ENCODE data around the gene RAB40C. TPM values are rescaled to one million over a fixed set of nuclear protein-coding genes. Genes with fewer than 3 reads are reported as not detected.
A peak's percentile ranks its signal among the peaks of the same experiment; 100 is the strongest.

Gene RAB40C
- total RNA-seq, 1 donor from 2014 or later: 33.1 TPM

DNA sequence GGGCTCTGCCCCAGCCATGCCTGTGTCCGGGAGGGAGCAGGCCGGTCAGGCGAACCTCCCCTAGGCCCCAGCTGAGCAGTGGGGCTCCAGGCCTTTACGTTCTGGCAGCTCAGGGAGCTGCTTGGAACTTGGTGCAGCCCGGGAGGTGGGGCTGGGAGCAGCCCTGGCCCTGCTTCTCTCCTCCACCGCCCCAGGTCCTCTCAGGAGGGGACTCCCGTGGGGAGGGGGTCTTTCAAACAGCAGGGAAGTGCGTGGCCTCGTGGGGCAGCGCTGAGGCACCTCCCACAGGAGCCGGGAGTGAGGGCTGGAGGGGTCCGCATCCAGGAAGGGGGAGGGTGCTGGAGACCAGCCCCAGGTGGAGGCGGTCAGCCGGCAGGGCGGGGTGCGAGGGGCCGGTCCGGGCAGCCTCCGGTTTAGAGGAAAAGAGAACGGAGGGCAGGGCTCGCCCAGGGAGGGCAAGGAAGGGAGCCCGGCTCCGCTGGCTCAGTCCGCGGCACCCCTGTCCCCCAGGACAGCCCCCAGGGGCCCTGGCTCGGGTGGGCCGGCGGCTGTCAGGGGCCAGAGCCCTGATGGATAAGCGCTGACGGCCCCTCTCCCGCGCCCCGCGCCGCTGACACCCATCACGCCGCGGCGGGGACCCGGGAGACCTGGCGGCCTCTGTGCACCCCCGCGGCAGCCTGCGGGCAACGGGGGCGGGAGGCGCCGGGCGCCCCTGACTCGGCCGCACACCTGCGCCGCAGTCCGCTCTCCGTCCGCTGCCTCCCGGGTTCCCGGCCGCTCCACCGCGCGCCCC, 30.3 kb upstream of the RAB40C start:
- DNase-seq (ENCODE audit: low spot score): no peak

DNA sequence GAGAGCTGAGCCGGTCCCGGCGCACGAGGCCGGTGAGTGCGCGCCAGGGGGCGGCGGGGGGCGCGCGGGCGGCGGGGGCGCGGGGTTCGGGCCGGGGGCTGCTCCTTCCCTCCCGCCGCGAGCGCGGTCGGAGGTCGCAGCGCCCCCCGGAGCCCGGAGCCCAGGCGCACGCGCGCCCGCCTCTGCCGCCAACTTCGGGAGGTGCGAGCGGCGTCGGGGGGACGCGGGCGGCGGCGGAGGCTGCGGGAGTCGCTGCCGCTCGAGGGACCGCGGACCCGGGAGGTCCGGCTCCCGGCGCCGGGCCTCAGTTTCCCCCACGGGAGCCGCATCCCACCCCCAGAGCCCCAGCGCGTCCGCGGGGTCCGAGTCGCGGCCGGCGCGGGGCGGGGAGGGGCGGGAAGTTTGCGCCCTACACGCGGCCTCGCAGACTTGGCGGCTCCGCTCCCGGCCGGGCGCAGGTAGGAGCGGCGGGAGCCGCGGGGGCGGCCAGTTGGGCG, 29.6 kb upstream of the RAB40C start, which contains the start of gene PRR35:
PRR35 (plus strand) TSS at position 191 of the 497 bp plus-strand sequence. CDS start 2,901 bp downstream, outside the sequence.
- DNase-seq (ENCODE audit: low spot score): no peak

DNA sequence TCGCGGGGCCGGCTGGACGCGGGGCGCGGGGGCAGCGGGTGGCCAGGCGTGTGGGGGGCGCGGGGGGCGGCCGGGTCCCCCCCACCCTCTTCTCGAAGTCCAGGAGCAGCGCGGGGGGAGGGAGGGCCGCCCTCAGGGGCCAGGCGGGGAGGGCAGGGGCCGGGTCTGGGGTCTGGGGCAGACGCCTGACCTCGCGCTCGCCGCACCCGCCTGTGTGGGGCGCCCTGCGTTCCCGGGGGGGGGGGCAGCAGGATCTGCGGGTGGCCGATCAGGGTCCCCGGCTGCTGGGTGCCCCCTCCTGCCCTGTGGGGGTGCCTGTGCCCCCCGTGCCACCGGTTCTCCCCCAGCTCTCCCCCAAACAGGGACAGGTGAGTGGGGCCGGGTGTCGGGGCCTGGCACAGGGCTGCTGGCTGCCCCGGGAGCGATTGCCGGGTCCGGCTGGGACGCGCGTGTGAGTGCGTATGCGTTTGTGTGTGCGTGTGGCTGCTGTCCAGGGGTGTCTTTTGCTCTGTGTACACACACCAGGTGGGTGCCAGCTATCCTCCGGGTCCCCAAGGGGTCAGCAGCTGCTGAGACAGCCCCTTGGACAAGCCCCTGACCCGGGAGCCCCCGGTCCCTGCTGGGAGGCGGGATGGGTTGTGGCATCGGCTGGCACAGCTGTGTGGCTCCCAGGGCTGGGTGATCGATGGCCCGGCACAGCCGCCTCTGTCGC, 29.0 kb upstream of the RAB40C start:
- no peak for DNase-seq (ENCODE audit: low spot score)

DNA sequence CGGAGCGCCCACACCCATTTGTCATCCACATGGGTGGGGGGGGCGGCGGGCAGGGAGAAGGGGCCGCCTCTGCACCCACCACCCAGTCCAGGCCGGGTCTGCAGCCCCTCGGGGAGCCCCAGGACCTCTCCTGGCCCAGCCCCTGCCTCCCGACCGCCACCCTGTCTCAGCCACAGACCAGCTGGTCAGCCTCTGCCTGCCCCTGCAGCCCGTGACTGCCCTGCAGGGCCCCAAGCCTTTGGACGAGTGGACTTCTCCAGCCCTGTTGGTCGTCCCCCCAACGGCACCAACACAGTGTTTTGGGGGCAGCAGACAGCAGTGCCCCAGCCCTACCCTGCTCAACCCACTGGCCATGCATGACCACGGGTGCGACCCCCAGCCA, 28.5 kb upstream of the RAB40C start:
- no peak for DNase-seq (ENCODE audit: low spot score)

DNA sequence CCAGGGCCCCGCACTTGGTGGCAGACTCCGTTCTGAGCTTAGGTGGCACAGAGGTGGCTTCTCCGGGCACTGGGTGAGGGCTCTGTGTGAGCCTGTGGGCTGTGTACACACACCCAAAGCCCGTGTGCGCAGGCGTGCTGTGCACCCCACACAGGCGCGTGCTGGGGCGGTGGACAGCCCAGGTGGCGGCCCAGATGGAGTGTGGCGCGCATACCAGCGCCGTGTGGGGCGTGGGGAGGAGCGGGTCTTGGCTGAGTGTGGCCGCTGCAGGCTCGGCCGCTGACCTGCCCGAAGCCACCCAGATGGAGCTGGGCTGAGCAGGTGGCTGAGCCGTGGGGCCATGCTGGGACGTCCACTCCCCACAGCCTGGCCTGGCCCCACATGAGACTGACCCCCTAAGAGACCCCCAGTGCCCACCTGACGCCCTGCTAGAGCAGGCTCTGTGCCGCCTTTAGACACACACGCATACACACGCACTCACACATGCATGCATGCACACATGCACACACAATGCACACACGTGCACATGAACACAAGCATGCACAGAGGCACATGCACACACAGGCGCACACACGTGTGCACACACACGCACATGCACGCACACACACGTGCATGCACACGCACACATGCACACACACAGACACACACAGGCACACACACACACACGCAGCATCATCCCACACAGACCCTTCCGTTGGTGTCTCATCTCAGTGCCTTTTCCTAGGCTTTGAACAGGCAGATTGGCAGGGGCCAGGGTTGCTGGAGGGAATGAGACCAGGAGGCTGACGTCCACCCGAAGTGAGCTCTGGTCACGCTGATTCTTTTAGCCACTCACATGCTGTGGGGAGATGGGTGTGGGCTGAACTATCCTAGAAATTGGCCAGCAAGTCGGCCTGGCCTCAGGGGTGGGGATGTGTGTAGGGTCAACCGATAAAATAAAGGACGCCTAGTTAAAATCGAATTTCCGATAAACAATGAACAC, 27.6 kb upstream of the RAB40C start:
- DNase-seq (ENCODE audit: low spot score): no peak

DNA sequence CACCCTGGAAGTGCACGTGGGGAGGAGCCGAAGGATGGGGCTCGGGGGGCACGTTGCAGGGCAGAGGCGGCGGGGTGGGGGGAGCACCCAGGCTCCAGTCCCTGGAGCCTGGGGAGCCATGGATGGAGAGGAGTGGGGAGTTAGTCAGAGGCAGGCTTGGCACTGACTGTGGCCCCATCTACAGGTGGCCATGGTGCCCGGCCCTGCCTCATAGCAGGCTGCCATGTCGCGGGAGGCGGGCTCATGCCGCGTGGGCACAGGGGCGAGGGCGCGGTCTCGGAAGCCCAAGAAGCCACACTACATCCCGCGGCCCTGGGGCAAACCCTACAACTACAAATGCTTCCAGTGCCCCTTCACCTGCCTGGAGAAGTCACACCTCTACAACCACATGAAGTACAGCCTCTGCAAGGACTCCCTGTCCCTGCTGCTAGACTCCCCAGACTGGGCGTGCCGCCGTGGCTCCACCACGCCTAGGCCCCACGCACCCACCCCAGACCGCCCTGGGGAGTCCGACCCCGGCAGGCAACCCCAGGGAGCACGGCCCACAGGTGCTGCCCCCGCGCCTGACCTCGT, 26.7 kb upstream of the RAB40C start:
- no peak for DNase-seq (ENCODE audit: low spot score)

DNA sequence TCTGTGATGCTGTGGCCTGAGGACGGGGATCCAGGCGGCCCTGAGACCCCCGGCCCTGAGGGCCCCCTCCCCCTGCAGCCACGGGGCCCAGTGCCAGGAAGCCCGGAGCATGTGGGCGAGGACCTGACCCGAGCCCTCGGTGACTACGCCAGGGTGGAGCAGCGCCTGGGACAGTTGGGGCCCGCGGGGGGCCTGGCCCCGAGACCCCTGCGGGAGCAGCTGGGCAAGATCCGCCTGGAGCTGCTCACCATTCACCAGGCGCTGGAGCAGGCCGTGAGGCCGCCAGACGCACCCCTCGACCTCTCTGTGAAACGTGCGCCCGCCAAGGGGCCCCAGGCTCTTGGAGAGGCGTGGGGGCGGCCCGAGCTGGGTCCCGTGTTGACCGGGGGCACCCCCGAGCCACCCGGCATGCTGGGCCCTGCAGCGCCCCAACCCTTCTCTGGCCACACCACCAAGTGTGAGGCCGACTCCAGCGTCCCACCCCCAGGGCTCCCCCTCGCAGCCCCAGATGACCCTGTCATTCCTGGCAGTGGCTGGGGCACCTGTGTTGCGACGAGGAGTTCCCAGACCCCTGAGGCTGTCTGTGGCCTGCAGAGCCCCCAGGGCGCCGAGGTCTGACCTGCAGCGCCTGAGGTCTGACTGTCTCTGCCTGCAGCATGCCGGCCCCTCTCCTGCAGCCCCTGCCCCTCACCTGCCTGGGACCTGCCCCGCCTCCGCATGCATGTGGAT, 25.0 kb upstream of the RAB40C start:
- DNase-seq (ENCODE audit: low spot score): no peak

DNA sequence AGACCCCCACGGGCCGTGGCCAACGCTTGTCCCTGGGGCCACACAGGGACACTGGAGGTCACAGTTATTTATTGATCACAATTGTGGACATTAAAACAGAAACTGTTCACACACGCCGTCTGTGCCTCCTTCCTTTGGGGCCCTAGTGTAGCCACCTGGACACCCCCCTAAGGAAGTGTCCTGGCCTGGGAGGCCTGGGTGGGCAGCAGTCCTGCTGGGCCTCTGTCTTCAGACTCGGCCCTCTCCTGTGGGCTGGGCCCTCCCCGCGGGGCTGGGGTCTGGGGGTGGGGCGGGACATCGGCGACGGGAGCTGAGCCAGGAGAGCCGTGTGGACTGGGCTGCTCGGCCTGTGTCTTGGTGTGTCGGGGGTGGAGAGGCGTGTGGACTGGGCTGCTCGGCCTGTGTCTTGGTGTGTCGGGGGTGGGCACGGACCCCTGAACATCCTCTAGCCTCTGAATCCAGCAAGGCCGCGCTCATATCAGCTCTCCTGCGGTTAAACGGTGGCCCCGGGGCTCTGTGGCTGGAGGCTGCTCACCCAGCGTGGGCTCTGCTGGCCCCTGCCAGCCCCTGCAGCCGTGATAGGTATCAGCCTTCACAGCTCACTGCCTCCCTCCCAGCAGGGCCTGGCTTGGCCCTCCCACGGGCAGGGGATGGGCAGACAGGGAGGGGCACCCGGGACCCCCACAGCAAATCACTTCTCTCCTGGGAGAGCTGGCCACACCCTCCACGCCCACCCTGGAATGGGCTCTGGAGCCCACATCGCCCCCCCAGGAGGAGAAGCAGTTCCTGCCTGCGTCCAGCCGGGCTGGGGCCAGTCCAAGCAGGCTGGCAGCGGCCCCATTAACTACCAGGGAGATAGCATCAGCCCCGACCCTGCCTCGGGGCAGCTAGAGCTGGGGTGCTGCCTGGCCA, 24.2 kb upstream of the RAB40C start:
- DNase-seq (ENCODE audit: low spot score): no peak

DNA sequence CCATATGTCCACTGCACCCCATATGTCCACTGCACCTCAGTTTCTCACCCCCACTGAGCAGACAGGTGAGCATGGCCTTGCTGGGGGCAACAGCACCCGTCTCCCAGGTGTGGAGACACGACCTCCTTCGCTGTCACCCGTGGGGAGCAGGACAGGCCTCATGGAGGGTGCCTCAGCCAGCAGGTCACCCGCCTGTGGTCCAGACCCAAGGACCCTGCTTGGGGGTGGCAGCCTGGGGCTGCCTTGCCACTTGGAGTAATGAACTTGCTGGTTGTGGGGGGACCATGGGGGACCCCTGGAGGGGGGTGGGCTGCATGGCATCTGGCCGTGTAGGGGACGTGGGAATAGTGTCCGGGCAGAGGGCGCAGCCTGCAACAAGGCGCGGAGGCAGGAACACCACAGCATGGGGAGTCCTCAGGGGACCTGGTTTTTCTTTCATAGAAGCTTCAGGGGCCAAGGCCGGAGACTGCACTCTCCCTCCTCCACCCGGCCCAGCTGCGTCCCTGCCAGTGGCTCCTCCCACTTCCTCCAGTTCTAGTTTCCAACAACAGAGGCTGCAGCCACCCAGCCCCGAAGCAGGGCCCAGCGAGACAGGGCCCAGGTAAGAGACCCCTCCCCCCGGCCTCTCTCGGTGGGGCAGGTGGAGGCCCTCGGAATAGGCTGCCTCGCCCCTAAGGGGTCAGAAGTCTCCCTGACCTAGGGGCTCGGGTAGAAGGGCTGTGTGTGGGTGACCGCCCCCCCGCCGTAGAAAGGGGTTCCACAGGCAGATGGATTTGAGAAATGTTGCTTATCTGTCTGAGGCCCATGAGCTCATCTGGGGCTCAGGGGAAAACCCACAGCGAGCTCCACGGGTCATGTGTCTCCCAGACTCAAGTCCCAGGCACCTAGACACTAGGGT, 23.1 kb upstream of the RAB40C start, which contains the start of gene NHLRC4:
NHLRC4 (plus strand) TSS at position 531 of the 898 bp plus-strand sequence. CDS start 1,043 bp downstream, outside the sequence.
- peak; percentile 67 for DNase-seq (ENCODE audit: low spot score)

DNA sequence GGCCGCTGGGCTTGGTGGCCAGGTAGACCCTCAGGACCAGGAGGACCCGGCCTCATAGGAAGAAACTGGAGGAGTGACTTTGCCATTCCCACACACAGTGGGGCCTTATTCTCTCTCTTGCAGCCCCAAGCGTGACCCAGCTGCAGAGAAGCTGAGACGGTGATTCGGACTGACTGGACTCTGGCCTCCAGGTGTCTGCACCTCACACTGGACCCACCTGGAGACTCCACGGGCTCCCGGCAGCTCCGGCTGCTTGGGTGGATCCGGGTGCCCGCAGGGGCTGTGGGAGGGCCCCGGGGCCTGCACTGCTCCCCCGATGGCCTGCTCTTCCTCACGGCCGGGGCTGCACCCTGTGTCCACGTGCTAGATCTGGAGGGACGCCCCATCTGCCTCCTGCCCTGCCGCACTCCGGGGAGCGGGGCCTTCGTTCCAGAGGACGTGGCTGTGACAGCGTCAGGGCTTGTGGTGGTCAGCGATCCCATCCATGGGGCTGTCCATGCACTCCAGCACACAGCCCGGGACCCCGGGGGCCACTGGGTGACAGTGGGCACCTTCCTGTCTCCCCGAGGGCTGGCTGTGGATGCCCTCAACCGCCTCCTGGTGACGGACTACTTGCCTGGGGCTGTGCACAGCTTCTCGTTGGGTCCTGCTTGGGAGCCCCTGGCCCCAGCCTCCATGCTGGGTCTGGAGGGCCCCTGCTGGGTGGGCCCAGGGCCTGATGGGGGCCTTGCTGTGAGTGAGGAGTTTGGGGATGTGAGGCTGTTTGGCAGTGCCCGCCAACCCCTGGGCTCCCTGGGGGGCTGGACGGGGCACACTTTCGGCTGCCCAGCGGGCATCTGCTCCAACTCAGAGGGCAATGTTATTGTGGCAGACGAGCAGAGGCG, 22.3 kb upstream of the RAB40C start:
- no peak for DNase-seq (ENCODE audit: low spot score)

DNA sequence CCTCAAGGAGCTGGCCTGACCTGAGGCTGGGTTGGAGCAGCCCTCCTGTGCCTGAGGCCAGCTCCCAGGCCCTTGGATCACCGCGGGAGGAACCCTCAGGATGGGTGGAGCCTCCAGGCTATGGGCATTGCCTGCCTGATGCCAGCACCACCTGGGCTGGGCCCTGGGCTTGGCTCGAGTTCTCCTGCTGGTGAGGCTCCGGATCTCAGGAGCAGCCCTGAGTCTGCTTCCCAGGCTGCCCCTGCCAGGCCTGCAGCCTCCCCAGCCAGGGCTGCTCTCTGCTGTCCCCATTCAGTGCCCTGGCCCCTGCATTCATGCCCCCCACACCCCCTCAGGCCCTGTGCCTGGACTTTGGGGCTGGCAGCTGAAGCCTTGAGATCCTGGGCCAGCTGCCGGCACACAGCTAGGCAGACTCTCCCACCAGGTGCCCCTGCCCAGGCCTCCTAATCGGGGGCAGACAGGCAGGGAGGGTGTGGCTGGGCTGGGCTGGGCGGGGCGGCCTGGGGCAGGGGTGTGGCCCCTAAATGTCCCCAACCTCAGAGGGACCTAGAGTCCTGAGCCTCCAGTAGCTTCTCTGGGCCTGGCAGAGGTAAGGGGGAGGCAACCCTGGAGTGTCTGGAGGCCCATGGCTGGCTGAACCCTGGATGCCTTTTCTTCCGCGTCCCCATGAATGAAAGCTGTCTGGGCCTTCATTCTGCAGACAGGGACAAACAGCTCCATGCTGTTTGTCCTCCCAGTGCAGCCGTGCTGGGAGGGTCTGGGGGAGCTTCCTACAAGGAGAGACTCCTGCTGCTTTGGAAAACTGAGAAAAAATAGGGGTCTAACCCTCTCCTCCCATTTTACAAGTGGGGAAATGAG, 21.2 kb upstream of the RAB40C start:
- DNase-seq (ENCODE audit: low spot score): no peak

DNA sequence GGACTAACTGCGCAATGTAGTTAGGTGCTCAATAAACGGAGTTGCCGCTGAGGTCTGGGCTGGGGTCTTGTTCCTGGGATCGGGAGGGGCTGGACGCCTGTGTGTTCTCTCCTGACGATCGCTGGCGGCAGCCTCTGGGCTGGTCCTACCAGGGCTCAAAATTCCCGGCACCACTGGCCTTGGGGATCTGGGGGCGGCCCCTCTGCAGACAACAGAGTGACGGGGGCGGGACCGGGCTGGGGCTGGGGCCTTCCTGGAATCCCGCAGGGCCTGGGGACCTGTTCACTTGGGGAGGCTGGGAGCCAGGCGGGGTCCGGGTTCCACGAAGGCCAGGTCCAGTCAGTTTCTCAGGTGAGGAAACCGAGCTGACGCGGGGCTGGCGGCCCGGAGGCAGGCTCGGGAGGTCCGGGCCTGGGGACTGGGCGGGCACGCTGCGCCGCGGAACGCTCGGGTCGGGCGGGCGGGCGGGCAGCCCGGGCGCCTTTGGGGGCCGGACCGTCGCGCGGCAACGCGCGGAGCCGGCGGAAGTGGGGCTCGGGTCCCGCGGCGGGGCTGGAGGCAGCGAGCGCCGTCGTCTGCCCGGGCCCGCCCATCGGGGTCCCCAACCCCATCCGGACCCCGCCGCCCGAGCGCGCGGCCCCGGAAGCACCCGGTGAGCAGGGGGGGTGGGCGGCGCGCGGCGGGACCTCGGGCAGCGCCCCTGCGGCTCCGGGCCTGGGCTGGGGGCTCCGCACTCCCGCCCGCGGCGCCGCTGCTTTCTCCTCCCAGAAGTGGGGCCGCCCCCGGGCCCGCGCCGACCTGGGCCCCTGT, 20.2 kb upstream of the RAB40C start, which contains the start of gene PIGQ:
PIGQ (plus strand) TSS at position 524 of the 810 bp plus-strand sequence. CDS start 4,107 bp downstream, outside the sequence.
- DNase-seq (ENCODE audit: low spot score): peak; percentile 35

DNA sequence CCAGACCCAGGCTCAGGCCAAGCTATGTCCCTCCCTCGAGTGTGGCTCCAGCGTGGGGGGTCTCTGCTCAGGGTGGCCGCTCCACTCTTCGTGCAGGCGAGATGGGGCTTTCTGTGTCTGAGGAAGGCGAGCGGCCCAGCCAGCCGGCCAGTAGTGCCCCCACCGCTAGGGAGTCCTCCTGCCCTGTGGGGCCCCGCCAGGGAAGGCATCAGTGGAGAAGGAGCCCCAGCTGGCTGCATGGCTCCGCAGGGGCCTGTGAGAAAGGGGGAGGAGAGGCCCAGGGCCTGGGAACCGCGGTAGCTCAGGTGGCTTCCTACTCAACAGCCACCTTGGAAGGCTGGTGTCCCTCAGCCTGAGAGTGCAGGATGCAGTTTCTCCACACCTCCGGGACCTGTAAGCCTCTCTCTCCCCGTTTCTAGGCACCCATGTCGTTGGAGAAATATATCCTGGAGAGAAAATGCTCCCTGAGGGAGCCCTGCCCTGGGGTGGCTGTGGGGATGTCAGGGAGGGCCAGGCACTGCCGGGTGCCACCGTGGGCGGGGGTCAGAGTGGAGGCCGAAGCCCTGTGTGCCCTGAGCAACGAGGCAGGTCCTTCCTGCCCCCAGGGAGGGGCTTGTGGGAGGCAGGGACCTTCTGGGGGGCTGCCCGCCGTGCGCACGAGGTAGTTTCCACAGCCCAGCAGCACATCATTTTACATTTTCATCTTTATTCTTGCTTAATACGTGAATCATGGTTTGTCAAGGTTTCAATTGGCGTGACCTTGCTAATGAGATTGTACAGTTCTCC, 16.8 kb upstream of the RAB40C start:
- no peak for DNase-seq (ENCODE audit: low spot score)

DNA sequence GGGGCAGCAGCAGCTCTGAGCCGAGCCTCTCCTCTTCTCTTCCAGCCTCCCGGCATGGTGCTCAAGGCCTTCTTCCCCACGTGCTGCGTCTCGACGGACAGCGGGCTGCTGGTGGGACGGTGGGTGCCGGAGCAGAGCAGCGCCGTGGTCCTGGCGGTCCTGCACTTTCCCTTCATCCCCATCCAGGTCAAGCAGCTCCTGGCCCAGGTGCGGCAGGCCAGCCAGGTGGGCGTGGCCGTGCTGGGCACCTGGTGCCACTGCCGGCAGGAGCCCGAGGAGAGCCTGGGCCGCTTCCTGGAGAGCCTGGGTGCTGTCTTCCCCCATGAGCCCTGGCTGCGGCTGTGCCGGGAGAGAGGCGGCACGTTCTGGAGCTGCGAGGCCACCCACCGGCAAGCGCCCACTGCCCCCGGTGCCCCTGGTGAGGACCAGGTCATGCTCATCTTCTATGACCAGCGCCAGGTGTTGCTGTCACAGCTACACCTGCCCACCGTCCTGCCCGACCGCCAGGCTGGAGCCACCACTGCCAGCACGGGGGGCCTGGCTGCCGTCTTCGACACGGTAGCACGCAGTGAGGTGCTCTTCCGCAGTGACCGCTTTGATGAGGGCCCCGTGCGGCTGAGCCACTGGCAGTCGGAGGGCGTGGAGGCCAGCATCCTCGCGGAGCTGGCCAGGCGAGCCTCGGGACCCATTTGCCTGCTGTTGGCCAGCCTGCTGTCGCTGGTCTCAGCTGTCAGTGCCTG, 15.7 kb upstream of the RAB40C start:
- DNase-seq (ENCODE audit: low spot score): no peak
